ENCODE data around the gene RPS6KA6.

DNA sequence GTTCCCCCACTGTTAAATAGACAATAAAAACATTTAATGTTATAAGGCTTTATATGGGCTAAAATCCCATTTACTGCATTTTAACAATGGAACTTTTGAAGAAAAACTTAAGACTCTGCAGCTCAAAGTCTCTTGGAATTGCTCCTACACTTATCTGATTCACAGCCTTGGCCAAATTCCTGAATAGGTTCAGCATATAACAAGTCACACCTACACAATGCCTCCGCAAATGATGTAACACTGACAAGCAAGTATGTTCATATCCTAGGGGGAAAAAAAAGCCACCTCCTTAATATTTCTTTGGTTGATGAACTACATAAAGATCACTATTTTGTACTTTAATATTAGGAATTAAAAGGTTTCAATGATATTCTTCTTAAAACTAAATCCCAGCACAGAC lies 34.5 kb downstream of the RPS6KA6 start:
- TF ChIP-seq POLR2A (IDR thresholded peaks at IDR 0.05; ENCODE audit: low read depth): no peak
- no peak for TF ChIP-seq CTCF (IDR thresholded peaks at IDR 0.05)

Measured in esophagus muscularis mucosa (tissue), 3 donors.